HG03064 (cell line): Measurements from ENCODE around the gene CNIH1.

Experiments used
- ATAC-seq: cut with Tn5 transposase; IDR thresholded peaks from one replicate; pipeline ENCODE4 v1.9.1; 2021; ENCODE audit warnings: low read depth; ENCODE audit not compliant: unreplicated experiment

Gene CNIH1

GRCh38 chr14:54440873-54441868 lies at the start of gene CNIH1:
Gene CNIH1, minus strand, starts transcription at chr14:54441374. Its CDS starts 47 bp downstream, at chr14:54441327.
- ATAC-seq: peak; percentile 92

- ATAC-seq: no peak
Observed at GRCh38 chr14:54490445-54491175, 49.4 kb upstream of the CNIH1 start.

GRCh38 chr14:54489731-54490444 lies 48.7 kb upstream of the CNIH1 start:
- no peak for ATAC-seq

- ATAC-seq: no peak
Observed at GRCh38 chr14:54489318-54489683, 48.1 kb upstream of the CNIH1 start.

- ATAC-seq: peak; percentile 94
Observed at GRCh38 chr14:54488646-54489317, 47.6 kb upstream of the CNIH1 start, which contains the start of gene GMFB. Gene GMFB, minus strand, starts transcription at chr14:54488980. Its CDS starts 53 bp downstream, at chr14:54488927.

- no peak for ATAC-seq
Observed at GRCh38 chr14:54488318-54488645, 47.1 kb upstream of the CNIH1 start.

GRCh38 chr14:54487771-54488170 lies 46.6 kb upstream of the CNIH1 start:
- ATAC-seq: no peak

GRCh38 chr14:54486685-54487084 lies 45.5 kb upstream of the CNIH1 start:
- ATAC-seq: no peak

GRCh38 chr14:54483846-54484245 lies 42.7 kb upstream of the CNIH1 start:
- no peak for ATAC-seq

- ATAC-seq: no peak
Observed at GRCh38 chr14:54483073-54483745, 42.0 kb upstream of the CNIH1 start.

GRCh38 chr14:54481695-54482094 lies 40.5 kb upstream of the CNIH1 start:
- ATAC-seq: no peak

- no peak for ATAC-seq
Observed at GRCh38 chr14:54480830-54481562, 39.8 kb upstream of the CNIH1 start.

- ATAC-seq: no peak
Observed at GRCh38 chr14:54478636-54479215, 37.6 kb upstream of the CNIH1 start.

GRCh38 chr14:54475911-54476310 lies 34.7 kb upstream of the CNIH1 start:
- no peak for ATAC-seq

- ATAC-seq: no peak
Observed at GRCh38 chr14:54475187-54475899, 34.2 kb upstream of the CNIH1 start.

GRCh38 chr14:54474232-54474793 lies 33.1 kb upstream of the CNIH1 start:
- ATAC-seq: no peak

GRCh38 chr14:54472315-54472714 lies 31.1 kb upstream of the CNIH1 start:
- no peak for ATAC-seq

- no peak for ATAC-seq
Observed at GRCh38 chr14:54471641-54472040, 30.5 kb upstream of the CNIH1 start.
